Measurements from ENCODE around the gene PARP14.

PARP14 gene

GRCh38 chr3:122679085-122679881 is 1.4 kb upstream of the PARP14 start:
- TF ChIP-seq FOXP2 (optimal IDR thresholded peaks at IDR 0.05; ENCODE audit: borderline replicate concordance, extremely low read depth, extremely low read length, insufficient read depth) (no peak), TAF1 (IDR thresholded peaks at IDR 0.05; ENCODE audit: borderline replicate concordance, insufficient read depth, low read length) (no peak), REST (IDR thresholded peaks at IDR 0.05; ENCODE audit: insufficient read depth in 1 of 2, low read depth in 2 of 2, low read length in 2 of 2) (no peak), SIN3A (IDR thresholded peaks at IDR 0.05; ENCODE audit: borderline replicate concordance, insufficient read depth, low read length) (no peak), POLR2AphosphoS5 (IDR thresholded peaks at IDR 0.05; ENCODE audit: low read depth, low read length) (no peak)

DNA sequence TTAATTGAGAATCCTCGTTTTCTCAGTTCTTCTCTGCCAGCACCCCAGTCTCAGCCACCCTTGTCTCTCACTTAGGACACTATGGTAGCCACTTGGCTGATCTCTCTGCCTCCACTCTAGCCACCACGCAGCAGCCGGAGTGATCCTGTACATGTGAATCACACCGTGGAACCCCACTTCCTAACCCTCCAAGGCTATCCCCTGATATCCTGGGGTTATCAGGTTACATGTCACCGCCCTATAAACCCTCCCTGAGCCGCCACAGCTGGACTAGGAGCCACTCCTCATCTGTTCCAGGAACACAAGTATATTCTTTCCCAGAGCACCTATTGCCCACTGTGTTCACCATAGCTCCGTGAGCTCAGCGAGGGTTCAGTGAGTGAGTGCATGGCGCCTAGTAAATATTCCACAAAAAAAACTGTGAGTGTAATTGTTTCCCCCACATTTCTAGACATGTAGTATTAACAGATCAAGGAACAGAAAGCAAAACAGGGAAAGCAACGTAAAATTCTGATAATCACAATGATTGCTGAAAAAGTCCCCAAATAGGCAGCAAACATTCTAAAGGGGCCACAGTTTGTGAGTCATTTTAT is 661 bp upstream of the PARP14 start:
- TF ChIP-seq POLR2AphosphoS5 (IDR thresholded peaks at IDR 0.05; ENCODE audit: low read depth, low read length): no peak
- TF ChIP-seq TAF1 (IDR thresholded peaks at IDR 0.05; ENCODE audit: borderline replicate concordance, insufficient read depth, low read length): no peak
- TF ChIP-seq SIN3A (IDR thresholded peaks at IDR 0.05; ENCODE audit: borderline replicate concordance, insufficient read depth, low read length): no peak
- no peak for TF ChIP-seq FOXP2 (optimal IDR thresholded peaks at IDR 0.05; ENCODE audit: borderline replicate concordance, extremely low read depth, extremely low read length, insufficient read depth)
- no peak for TF ChIP-seq REST (IDR thresholded peaks at IDR 0.05; ENCODE audit: insufficient read depth in 1 of 2, low read depth in 2 of 2, low read length in 2 of 2)

DNA sequence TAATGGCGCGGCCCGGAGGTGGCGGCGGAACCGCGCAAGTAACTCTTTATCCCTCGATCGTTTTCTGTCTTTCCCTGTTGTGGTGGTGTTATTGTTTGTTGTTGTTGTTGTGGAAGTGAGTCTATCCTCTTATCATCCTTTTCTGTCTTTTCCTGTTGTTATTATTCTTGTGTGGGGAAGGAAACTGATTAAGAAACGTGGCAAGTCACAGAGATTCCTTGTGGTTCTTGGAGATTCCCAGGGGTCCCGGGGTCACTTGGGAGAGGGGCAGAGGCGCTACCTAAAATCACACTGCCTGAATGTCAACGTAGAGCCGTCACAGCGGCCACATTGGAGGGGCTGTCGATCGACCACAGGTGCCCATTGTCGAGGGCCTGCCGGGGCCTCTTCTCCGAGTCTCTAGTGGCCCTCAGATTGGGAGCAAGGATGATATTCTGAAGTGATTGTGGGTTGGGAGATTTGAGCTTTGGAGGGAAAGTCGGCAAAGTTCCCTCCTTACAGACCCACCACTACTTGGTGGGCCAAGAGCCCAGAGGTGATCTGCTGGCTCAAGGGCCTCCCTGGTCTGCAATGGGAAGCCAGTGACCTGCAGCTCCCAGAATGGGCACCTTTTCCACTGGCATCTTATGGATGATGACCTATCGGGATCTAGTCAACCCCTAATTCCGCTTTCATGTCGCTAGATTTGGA is 790 bp downstream of the PARP14 start:
- no peak for TF ChIP-seq FOXP2 (optimal IDR thresholded peaks at IDR 0.05; ENCODE audit: borderline replicate concordance, extremely low read depth, extremely low read length, insufficient read depth)
- TF ChIP-seq TAF1 (IDR thresholded peaks at IDR 0.05; ENCODE audit: borderline replicate concordance, insufficient read depth, low read length): no peak
- no peak for TF ChIP-seq REST (IDR thresholded peaks at IDR 0.05; ENCODE audit: insufficient read depth in 1 of 2, low read depth in 2 of 2, low read length in 2 of 2)
- no peak for TF ChIP-seq POLR2AphosphoS5 (IDR thresholded peaks at IDR 0.05; ENCODE audit: low read depth, low read length)
- TF ChIP-seq SIN3A (IDR thresholded peaks at IDR 0.05; ENCODE audit: borderline replicate concordance, insufficient read depth, low read length): no peak

GRCh38 chr3:122681974-122682409 is 1.4 kb downstream of the PARP14 start:
- TF ChIP-seq TAF1 (IDR thresholded peaks at IDR 0.05; ENCODE audit: borderline replicate concordance, insufficient read depth, low read length) (no peak), POLR2AphosphoS5 (IDR thresholded peaks at IDR 0.05; ENCODE audit: low read depth, low read length) (no peak), FOXP2 (optimal IDR thresholded peaks at IDR 0.05; ENCODE audit: borderline replicate concordance, extremely low read depth, extremely low read length, insufficient read depth) (no peak), REST (IDR thresholded peaks at IDR 0.05; ENCODE audit: insufficient read depth in 1 of 2, low read depth in 2 of 2, low read length in 2 of 2) (no peak), SIN3A (IDR thresholded peaks at IDR 0.05; ENCODE audit: borderline replicate concordance, insufficient read depth, low read length) (no peak)
